ENCODE data around the gene ABCB1.

ABCB1 gene

GRCh38 chr7:87566311-87566900, 34.3 kb downstream of the ABCB1 start:
- Histone ChIP-seq H3K4me1 (ENCODE audit: control insufficient read depth, insufficient read depth, low read length) (no peaks in the 10 kb centered on the region), H3K36me3 (ENCODE audit: control insufficient read depth in 2 of 2, insufficient read depth in 1 of 2, low read length in 2 of 2) (no peaks in the 10 kb centered on the region), H3K27ac (ENCODE audit: extremely low read depth, low read depth, low read length) (no peak overlapping the region), H3K4me3 (ENCODE audit: low read depth, low read length) (no peak overlapping the region), H3K9me3 (ENCODE audit: control insufficient read depth, insufficient read depth, low read depth, low read length) (no peaks in the 10 kb centered on the region)
- TF ChIP-seq ZSCAN4 (tag by site-specific recombination; IDR thresholded peaks at IDR 0.05) (no peak), GLI4 (tag by site-specific recombination; IDR thresholded peaks at IDR 0.05) (no peak), ZNF639 (tag by site-specific recombination; IDR thresholded peaks at IDR 0.05) (no peak), ZNF426 (tag by site-specific recombination; IDR thresholded peaks at IDR 0.05) (no peak), ZNF791 (tag by site-specific recombination; IDR thresholded peaks at IDR 0.05) (no peak), ZNF704 (tag by site-specific recombination; IDR thresholded peaks at IDR 0.05) (no peak), ZNF114 (tag by site-specific recombination; IDR thresholded peaks at IDR 0.05) (no peak), ZNF423 (tag by site-specific recombination; IDR thresholded peaks at IDR 0.05) (no peak), ZNF701 (tag by site-specific recombination; IDR thresholded peaks at IDR 0.05) (no peak), ZNF223 (tag by site-specific recombination; IDR thresholded peaks at IDR 0.05) (no peak), OSR2 (tag by site-specific recombination; IDR thresholded peaks at IDR 0.05) (no peak), ZNF518A (tag by site-specific recombination; conservative IDR thresholded peaks at IDR 0.05; ENCODE audit: low read depth) (no peak), ZNF121 (tag by site-specific recombination; IDR thresholded peaks at IDR 0.05) (no peak), ZNF677 (tag by site-specific recombination; IDR thresholded peaks at IDR 0.05) (no peak), IKZF3 (tag by site-specific recombination; IDR thresholded peaks at IDR 0.05) (no peak), ZIC2 (tag by site-specific recombination; IDR thresholded peaks at IDR 0.05) (no peak), ZNF707 (tag by site-specific recombination; IDR thresholded peaks at IDR 0.05) (no peak), ZNF654 (tag by site-specific recombination; IDR thresholded peaks at IDR 0.05; ENCODE audit: low read depth) (no peak), ZNF157 (tag by site-specific recombination; IDR thresholded peaks at IDR 0.05) (no peak)
- POLR2A ChIA-PET, result interaction anchor here (0.6 kb wide), 1 partner anchor 34 kb away, joined by 3 read pairs; the partner anchor contains the start of gene ABCB1
- CTCF ChIA-PET, result no interaction called here
